Posterior vena cava (tissue), 2 donors: ENCODE data around the gene FHAD1. TPM values are rescaled to one million over a fixed set of nuclear protein-coding genes. Genes with fewer than 3 reads are reported as not detected.
A peak's percentile ranks its signal among the peaks of the same experiment; 100 is the strongest.

Source experiments
- DNase-seq: peaks from one replicate; pipeline ENCODE4 v3.0.0-alpha.2; 2020; ENCODE audit warnings: low spot score
- intact Hi-C, 2 donors: fragments of 100-400 bp; cut with DNase I; formaldehyde crosslinking; loops; one replicate each; pipeline versions ENCODE4 v1.14.1 to v1.14.2; 2022 to 2023
- total RNA-seq, 2 donors: library from RNA; stranded (reverse); fragmentation: NEBNext Ultra II Directional; extraction: Animal tissue kit (Norgen Biotek cat#: 25700); gene quantifications; one replicate each; pipeline ENCODE4 v1.2.1, GENCODE V29; 2021
- donor health status: DM: yes; HTN: yes; CAD: no.
- donor health status: DM: yes; HTN: yes; CAD: no.

FHAD1 gene
- total RNA-seq, 2 donors from 2014 or later, result 0.43 TPM; not detected in 1

DNA sequence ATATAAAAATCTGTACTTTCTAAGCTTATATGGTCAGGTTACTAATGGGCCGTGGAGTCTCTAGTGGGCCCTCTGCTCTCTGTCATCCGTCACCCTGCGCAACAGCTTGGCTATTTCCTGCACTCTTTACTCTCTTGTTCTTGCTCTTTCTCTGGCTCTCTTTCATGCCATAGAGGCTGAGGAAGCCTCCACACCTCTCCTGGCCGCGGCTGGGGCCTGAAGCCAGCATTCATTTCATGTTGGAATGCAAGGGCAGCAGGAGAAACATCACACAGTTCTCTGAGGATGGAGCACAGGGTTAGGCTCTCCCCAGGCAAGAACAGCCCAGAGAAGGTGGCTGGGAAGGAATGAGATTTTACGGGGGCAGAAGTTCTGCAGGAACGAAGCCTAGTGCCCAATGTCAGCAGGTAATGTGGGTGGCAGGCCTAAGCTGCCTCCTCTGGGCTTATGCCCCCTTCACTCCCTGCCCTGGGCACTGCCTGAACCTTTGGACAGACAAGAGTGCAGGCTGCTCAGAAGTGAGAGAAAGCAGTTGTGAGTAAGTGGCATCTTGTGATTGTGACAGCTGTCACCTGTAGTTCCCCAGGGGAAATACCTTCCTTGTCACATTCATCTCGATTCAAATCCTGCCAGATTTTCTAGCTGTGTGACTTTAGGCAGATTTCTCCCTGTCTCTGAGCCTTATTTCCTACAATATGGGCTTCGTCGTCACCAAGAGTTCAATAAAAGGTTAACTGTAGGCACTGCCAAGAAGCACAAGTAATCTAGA is 3.6 kb upstream of the FHAD1 start:
- DNase-seq, result no peak
- intact Hi-C loops, result no loop called here

DNA sequence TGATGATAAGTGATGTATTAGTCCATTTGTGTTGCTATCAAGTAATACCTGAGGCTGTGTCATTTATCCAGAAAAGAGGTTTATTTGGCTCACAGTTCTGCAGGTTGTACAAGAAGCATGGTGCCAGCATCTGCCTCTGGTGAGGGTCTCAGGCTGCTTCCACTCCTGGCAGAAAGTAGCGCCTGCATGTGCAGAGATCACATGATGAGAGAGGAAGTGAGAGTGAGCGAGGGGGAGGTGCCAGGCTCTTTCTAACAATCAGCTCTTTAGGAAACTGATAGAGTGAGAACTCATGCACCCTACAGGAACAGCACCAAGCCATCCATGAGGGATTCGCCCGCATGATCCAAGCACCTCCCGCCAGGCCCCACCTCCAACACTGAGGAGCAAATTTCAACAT is 2.2 kb upstream of the FHAD1 start:
- DNase-seq, result no peak
- intact Hi-C loops, result no loop called here

DNA sequence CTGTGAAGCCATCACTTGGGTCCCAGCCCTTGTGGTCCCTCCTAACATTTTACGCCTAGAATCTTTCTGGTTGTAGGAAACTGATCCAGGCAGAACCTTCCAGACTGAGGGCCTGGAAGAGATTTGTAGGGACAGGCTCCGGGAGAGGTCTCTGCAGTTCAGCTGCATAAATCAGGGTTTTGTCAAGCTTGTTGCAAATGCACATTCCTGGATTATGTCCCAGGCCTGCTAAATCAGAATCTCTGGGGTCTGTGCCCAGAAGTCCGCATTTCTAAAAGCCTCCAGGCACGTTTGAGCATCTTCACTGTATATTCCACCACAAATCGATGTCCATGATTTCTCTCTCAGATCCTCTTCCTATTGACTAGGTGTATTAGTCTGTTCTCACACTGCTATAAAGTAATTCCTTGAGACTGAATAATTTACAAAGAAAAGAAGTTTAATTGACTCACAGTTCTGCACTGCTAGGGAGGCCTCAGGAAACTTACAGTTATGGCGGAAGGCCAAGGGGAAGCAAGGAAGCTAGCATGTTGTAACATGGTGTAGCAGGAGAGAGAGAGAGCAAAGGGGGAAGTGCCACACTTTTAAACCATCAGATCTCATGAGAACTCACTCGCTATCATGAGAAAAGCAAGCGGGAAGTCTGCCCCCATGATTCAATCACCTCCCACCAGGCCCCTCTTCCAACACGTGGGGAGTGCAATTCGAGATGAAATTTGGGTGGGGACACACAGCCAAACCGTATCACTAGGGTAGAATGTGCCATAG is 1.2 kb upstream of the FHAD1 start:
- no peak for DNase-seq
- intact Hi-C loops, result no loop called here

DNA sequence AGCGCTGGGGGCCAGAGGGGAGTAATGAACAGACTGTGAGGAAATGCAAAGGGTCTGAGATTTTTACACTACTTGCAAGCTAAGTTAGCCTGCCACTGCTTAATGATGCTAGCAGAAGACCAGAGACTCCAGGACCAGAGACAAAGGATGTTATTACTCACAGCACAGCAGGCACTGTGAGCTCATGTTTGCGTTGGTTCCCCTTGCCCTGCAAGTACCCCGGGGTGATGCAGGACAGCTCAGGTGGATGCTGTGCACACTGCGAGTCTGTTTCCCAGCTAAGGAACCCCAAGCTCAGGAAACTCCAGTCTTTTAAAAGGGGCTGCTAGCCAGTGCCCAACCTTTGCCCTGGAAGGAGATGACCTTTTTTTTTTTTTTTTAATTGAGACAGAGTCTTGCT is 1.2 kb downstream of the FHAD1 start:
- intact Hi-C loops, result no loop called here

DNA sequence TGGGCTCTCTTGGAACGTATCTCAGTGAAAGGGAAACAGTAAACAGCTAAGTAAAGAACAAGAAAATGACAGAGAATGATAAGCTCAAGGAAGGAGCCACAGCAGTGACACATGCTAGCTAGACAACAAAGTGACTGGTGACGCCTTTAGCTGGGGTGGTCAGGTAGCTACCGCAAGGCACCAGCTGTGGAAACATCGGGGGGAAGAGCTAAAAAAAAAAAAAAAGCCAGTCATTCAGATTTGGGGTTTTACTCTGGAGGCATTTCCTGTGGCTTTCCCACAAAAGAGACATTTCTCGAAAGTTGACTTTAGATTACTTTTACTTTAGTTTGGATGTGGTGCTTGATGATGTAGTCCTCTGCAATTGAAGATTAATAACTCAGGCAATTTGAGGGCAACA is 2.1 kb downstream of the FHAD1 start:
- no peak for DNase-seq
- intact Hi-C loops, result no loop called here

More for the DNA sequence above, 1.2 kb downstream of the FHAD1 start:
- no peak for DNase-seq

DNA sequence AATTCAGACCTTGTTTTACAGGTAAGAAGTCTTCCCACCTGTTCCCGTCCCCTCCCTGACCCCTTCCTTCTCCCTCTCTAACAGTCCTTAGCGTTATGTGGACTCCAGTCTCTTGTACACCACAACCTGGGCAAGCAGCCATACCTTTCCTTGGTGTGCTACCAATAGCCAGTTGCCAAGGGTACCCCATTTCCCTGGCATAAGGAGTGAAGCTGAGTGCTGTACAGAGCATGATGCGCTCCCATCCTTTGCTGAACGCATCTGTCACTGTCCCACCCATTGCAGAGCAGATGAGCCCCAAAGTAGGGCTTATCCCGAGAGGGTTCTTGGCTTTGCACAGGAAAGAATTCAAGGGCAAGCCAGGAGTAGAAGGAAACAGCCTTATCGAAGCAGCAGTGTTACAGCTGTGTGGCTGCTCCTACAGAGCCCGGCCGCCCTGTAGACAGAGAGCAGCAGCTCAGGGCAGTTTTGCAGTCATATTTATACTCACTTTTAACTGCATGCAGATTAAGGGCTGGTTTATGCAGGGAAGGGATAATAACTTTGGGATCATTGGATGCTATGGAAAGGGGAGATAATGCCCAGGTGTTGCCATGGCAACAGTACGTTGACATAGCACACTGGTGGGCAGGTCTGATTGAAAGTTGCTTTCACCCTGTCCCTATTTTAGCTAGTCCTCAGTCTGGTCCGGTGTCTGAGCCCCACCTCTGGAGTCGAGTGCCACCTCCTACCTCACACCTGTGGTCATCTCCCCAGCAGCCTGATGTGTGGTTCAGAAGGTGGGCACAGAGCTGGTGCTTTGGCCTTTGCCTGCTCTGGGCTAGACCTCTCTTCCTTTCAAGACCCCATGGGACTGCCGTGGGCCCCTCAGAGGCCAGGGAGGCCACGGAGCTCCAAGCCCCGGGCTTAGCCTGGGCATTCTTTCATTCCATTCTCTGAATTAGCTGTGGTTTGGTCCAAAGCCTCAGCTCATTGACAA is 5.1 kb downstream of the FHAD1 start:
- no peak for DNase-seq
- intact Hi-C loops, result no loop called here

DNA sequence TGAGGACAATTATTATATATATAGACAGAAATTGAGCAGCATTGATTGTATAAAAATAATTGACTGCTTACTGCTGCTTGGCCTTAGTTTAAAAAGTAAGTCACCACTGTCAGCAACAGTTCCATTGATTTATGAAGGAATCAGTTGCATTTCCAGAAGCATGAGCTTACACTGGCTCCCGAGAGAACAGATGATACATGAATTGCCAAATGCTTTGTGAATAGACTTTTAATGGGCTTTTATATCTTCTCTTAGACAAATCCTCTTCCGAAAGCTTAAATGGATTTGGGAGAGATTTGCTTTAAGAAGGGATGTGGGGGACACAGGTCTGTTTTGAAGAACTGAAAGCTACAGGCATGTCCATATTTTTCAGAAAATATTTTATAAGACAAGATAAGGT is 7.5 kb downstream of the FHAD1 start:
- intact Hi-C loops, result no loop called here
- DNase-seq, result no peak

DNA sequence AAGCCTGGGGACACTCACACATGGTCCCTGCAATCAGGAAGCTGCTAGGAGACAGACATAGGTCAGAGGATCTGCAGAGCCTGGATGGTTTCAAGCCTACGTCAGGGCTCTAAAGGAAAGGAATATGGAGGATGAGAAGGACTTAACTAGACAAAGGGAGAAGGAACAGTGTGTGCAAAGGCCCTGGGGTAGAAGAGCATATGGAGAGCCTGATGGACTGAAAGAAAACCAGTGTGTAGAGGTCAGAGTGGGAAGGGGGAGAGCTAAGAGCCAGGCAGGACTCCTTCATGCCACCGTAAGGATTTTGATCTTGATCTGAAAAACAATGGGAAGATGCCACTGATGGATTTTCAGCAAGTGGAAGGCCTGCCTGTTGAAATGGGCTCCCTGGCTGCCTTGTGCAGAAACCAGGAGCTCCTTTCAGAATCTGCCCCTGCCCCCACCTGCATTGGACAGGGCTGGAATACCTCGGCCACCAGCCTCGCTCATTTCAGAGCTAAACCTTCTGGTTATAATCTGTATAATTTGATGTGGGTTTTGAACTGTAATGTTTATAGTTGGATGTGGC is 8.6 kb downstream of the FHAD1 start:
- intact Hi-C loops, result no loop called here
- no peak for DNase-seq

DNA sequence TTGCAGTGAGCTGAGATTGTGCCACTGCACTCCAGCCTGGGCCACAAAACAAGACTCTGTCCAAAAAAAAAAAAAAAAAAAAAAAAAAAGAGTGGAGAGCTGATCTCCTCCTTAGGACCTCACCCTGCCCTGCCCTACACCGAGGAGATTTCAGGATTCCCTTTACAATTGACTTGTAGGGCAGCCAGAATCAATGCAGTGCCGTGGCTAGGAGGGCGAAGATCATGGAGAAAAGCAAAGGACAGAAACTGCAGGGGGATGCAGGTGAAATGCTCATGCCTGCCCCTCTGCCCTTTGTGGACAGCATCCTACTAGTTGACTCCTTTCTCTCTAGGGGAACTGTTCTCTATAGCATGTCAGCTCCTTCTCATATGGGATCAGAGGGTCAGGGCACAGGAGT is 9.6 kb downstream of the FHAD1 start:
- no peak for DNase-seq
- intact Hi-C loops, result no loop called here

DNA sequence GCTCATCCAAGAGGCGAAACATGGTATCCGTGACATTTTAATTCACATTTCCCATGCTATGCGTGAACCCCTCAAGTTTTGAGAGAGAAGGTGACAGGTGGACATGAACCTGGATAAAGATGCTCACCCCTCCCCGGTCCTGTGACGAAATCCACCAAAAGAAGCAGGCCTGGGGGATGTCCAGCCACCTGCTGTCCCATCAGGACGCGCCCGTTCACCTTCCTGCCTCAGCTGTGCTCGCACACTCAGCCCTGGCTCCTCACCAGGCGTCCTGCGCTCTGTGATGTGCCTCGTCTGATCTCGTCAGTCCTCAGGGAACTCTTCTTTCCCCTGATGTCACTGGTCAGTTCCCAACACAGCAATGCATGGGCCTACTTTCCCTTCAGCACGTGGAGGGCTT is 10.3 kb downstream of the FHAD1 start:
- intact Hi-C loops, result no loop called here
- no peak for DNase-seq

DNA sequence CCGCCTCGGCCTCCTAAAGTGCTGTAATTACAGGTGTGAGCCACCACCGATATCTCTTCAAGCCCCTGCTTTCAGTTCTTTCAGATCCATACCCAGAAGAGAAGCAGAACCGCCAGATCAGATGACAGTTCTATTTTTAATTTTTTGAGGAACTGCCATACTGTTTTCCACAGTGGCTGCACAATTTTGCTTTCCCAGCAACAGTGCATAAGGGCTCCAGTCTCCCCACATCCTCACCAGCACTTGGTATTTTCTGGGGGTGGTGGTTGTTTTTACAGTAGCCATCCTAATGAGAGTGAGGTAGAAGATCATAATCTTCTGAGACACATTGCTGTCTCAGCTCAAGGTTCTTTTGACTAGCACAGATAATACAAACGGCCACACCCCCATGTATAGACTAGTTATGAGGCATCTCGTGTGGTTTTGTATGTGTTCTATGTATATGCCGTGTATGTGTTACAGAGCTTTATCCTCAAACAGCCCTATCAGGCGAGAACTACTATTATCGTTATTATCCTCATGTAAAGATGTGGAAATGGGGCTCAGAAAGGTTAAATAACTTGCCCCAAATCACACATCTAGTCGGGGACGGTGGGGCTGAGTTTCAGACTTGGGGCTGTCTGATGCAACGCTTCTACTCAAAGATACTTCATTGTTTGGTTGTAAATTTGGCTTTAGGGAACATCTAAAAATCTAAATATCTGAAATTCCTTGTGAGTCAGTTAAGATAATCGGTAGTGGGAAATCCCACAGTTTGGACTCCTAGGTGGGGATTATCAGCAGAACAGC is 12.0 kb downstream of the FHAD1 start:
- no peak for DNase-seq

DNA sequence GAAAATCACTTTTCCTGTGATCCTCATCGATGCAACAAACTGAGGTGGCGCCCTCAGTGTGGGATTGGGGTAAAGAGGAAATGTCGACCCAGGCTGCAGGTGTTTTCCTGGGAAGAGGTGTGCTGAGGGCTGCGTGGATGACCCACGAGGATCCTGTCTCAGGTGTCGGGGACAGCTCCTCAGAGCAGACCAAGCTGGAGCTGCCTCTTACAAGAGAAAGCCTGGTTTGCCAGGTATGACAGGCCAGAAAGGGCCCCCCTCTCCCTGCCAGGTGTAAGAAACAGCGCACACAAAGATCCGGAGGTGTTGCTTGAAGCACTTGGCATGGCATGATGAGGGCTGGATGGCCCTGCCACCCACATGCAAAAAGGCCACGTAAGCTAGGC is 12.6 kb downstream of the FHAD1 start:
- intact Hi-C loops, result no loop called here
- peak; percentile 57 for DNase-seq

More for the DNA sequence above, 12.0 kb downstream of the FHAD1 start:
- intact Hi-C loops, result no loop called here

DNA sequence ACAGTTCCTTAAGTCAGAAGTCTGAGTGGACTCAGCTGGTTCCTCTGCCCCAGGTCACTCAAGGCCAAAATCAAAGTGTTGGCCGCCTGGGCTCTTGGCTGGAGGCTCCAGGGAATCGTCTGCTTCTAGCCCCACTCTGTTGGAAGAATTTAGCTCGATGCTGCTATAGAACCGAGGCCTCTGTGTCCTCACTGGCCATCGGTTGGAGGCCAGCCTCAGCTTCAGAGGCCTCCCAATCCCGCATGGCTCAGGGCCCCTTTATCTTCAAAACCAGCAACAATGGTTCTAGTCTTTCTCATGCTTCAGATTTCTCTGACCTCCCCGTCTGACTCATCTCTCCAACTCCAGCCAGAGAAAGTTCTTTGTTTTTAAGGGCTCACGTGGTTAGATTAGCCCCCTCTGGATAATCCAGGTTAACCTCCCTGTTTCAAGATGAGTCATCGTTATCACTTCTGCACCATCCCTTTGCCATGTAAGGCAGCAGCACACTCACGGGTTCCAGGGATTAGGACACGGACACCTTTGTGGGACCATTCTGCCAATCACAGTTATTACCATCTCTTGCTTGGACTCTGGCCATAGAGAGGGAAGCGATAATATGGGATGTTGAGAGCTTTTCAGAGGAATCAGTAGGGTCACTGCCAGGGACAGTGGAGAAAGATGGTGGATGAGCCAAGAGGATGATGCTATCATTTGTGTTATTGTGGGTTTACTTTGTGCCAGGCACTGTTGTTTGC is 13.6 kb downstream of the FHAD1 start:
- DNase-seq, result no peak
- intact Hi-C loops, result no loop called here

DNA sequence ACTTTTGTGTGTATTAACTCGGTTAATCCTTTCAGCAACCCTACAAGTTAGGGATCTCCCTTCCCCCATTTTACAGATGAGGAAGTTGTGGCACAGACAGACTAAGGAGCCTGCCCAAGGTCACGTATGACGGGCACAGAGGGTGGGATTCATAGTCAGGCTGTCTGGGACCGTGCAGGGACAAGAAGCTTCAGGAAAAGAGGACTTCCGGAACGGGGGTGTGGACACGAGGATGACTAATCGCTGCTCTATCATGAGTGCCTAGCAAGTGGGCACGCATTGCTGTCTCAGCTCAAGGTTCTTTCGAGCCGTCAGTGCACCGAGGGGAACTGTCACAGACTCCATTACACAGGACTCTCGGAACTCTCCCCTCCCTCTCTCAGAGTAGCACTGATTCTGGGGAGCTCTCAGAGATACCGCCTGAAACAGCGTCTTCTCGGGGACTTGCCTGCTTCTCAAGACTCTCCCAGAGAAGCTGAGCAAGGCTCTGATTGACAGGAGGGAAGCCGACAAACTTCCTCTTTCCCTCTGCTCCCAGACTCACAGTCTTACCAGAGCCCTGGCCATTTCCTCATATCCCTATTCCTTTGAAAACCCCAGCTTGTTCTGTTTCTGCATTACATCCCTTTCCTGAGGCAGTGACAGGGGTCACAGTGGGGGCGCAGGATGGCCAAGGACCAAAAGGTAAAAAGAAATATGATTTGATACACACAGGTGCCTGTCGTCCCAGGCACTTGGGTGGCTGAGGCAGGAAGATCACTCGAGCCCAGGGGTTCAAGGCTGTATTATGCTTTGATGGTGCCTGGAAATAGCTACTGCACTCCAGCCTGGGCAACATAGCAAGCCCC is 14.4 kb downstream of the FHAD1 start:
- DNase-seq, result peak; percentile 83
- intact Hi-C loops, result no loop called here

DNA sequence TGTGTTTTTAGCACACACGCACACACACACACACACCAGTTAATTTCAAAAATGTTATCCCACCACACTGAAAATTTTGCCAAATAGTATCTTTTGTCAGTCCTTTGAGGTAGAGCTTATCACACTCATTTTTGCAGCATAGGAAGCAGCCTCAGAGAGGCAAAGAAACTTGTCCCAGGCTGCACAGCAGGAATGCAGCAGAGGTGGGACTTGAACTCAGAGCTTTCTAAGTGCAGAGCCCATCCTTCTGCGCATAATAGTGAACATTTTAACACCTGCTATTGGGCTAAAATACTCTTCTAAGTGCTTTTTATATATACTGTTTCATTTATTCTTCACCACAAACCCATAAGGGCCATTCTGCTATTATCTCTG is 15.0 kb downstream of the FHAD1 start:
- intact Hi-C loops, result no loop called here
- DNase-seq, result no peak

DNA sequence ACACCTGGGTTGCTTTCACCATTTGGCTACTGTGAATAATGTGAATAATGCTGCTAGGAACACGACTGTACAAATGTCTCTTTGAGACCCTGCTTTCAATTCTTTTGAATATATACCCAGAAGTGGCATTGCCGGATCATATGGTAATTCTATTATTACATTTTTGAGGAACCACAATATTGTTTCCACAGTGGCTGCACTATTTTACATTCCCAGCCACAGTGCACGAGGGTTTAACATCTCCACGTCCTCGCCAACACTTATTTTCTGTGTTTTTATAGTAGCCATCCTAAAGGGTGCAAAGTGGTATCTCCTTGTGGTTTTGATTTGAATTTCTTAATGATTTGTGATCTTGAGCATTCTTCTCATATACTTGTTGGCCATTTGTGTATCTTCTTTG is 15.7 kb downstream of the FHAD1 start:
- intact Hi-C loops, result no loop called here
- DNase-seq, result no peak

DNA sequence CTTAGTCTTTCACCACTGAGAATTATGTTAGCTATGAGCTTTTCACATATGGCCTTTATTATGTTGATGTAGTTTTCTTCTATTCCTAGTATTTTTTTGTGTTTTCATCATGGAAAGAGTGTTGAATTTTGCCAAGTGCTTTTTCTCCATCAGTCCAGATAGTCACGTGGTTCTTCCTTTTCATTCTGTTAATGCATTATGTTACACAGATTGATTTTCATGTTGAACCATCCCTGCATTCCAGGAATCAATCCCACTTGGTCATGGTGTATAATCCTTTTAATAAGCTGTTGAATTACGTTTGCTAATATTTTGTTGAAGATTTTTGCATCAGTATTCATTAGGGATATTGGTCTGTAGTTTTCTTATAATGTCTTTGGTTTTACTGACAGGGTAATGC is 17.7 kb downstream of the FHAD1 start:
- intact Hi-C loops, result no loop called here
- no peak for DNase-seq
